Fibroblast of lung (primary cell): ENCODE measurements around the gene OR3A3. TPM values are rescaled to one million over a fixed set of nuclear protein-coding genes. Genes with fewer than 3 reads are reported as not detected.

Experiments
- DNase-seq, 2 donors: peaks; one replicate each; pipeline versions ENCODE4 v3.0.0 to v3.0.0-alpha.2; 2010; ENCODE audit warnings: low read depth in 2 of 2
- H2AFZ ChIP-seq: 2 replicates; pipeline ENCODE4 v1.5.1; 2012; ENCODE audit warnings: low read length, control low read depth, inconsistent platforms
- H3K27ac ChIP-seq: 2 replicates; pipeline ENCODE4 v1.5.1; 2011; ENCODE audit warnings: low read length, control low read depth; ENCODE audit not compliant: insufficient read depth
- H3K27me3 ChIP-seq: 2 replicates; pipeline ENCODE4 v1.5.1; 2011; ENCODE audit warnings: mild to moderate bottlenecking, low read length; ENCODE audit not compliant: control insufficient read depth, insufficient read depth
- H3K36me3 ChIP-seq: 2 replicates; pipeline ENCODE4 v1.5.1; 2011; ENCODE audit warnings: low read length; ENCODE audit not compliant: control insufficient read depth, insufficient read depth
- H3K4me1 ChIP-seq: 2 replicates; pipeline ENCODE4 v1.5.1; 2011; ENCODE audit warnings: low read length; ENCODE audit not compliant: control insufficient read depth, insufficient read depth; ENCODE audit errors: extremely low read depth
- H3K4me2 ChIP-seq: 2 replicates; pipeline ENCODE4 v1.5.1; 2011; ENCODE audit warnings: low read length, control low read depth; ENCODE audit not compliant: insufficient read depth; ENCODE audit errors: extremely low read depth
- H3K4me3 ChIP-seq, 4 experiments: fragments of 200-600 bp in 1 of 4; sonication (generic) in 1 of 4; replicated peaks in 1 of 4; 2 replicates each; pipeline ENCODE4 v1.5.1; 2011 to 2016; ENCODE audit warnings: low read length in 4 of 4, low read depth in 3 of 4, mild to moderate bottlenecking in 3 of 4, control low read depth in 2 of 4, inconsistent platforms in 1 of 4, mixed read lengths in 1 of 4; ENCODE audit not compliant: insufficient read depth in 1 of 4; ENCODE audit errors: control extremely low read depth in 1 of 4
- H3K79me2 ChIP-seq: 2 replicates; pipeline ENCODE4 v1.5.1; 2012; ENCODE audit warnings: mild to moderate bottlenecking, low read length, inconsistent platforms; ENCODE audit not compliant: control insufficient read depth, insufficient read depth
- H3K9ac ChIP-seq: 2 replicates; pipeline ENCODE4 v1.5.1; 2011; ENCODE audit warnings: mild to moderate bottlenecking, low read length, control low read depth; ENCODE audit not compliant: insufficient read depth
- H3K9me3 ChIP-seq: 2 replicates; pipeline ENCODE4 v1.5.1; 2012; ENCODE audit warnings: low read depth, low read length; ENCODE audit not compliant: control insufficient read depth, insufficient read depth
- H4K20me1 ChIP-seq: 2 replicates; pipeline ENCODE4 v1.5.1; 2011; ENCODE audit warnings: low read length; ENCODE audit not compliant: control insufficient read depth, insufficient read depth; ENCODE audit errors: extremely low read depth
- EZH2 ChIP-seq: IDR thresholded peaks from 2 replicates; pipeline ENCODE4 v1.5.1; 2012; ENCODE audit warnings: low read length, control low read depth, mild to moderate bottlenecking; ENCODE audit errors: missing control alignments
- polyA plus RNA-seq, 2 donors: library from polyadenylated mRNA; depleted of rRNA in 1 of 2; stranded (reverse) in 1 of 2; unstranded in 1 of 2; fragments of >200 nt; gene quantifications; 2 replicates each; pipeline ENCODE4 v1.2.1, GENCODE V29; 2011 to 2012; ENCODE audit warnings: missing spikeins in 1 of 2
- total RNA-seq: library from RNA; depleted of rRNA; stranded (reverse); fragments of >200 nt; gene quantifications from 2 replicates; pipeline ENCODE4 v1.2.1, GENCODE V29; 2014
- TF ChIP-seq, protein P1 (sequence below), 2 donors: IDR thresholded peaks in 1 of 2; conservative IDR thresholded peaks in 1 of 2; 1 replicate in 1 of 2; 2 replicates in 1 of 2; pipeline ENCODE4 v1.5.1; 2011 to 2012; ENCODE audit warnings: low read length in 2 of 2, control low read depth in 1 of 2, inconsistent platforms in 1 of 2, low read depth in 1 of 2, mild to moderate bottlenecking in 1 of 2

The OR3A3 gene
- total and polyA plus RNA-seq, 2 donors (not counting 1 experiment from before 2014, with no cell fraction given) = not detected

DNA sequence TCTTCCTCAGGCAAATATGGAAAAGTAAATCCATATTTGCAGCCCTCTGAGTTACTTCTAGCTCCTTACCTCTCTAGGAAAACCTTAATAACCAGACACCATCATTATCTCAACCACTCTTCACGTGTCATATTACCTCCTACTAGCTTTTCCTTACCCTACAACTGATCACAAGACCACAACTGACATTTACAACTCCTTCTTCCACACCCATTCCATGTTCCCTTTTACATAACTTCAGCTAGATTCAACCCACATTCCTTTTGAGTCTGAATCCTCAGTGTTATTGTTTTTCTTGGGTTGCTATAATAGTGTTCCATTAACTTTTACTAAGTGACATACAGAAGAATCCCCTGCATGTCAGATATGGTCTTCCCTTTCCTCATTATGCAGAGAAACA lies 27.2 kb downstream of the OR3A3 start:
- Histone ChIP-seq H3K4me3 (no peak overlapping the region), H3K4me1 (no peaks in the 10 kb centered on the region), H3K27ac (no peak overlapping the region), H3K27me3 (no peaks in the 10 kb centered on the region), H3K9ac (no peak overlapping the region), H4K20me1 (no peaks in the 10 kb centered on the region), H3K36me3 (no peaks in the 10 kb centered on the region), H3K79me2 (no peaks in the 10 kb centered on the region), H3K4me2 (no peak overlapping the region), H2AFZ (no peak overlapping the region), H3K9me3 (no peaks in the 10 kb centered on the region)
- TF ChIP-seq, protein P1, sequence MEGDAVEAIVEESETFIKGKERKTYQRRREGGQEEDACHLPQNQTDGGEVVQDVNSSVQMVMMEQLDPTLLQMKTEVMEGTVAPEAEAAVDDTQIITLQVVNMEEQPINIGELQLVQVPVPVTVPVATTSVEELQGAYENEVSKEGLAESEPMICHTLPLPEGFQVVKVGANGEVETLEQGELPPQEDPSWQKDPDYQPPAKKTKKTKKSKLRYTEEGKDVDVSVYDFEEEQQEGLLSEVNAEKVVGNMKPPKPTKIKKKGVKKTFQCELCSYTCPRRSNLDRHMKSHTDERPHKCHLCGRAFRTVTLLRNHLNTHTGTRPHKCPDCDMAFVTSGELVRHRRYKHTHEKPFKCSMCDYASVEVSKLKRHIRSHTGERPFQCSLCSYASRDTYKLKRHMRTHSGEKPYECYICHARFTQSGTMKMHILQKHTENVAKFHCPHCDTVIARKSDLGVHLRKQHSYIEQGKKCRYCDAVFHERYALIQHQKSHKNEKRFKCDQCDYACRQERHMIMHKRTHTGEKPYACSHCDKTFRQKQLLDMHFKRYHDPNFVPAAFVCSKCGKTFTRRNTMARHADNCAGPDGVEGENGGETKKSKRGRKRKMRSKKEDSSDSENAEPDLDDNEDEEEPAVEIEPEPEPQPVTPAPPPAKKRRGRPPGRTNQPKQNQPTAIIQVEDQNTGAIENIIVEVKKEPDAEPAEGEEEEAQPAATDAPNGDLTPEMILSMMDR (conservative IDR thresholded peaks at IDR 0.05 in 1 of 2, IDR thresholded peaks at IDR 0.05 in 1 of 2; ENCODE audit: low read depth in 1 of 2, low read length in 2 of 2) = no peak
- TF ChIP-seq EZH2 = no peak
- no peak for DNase-seq

DNA sequence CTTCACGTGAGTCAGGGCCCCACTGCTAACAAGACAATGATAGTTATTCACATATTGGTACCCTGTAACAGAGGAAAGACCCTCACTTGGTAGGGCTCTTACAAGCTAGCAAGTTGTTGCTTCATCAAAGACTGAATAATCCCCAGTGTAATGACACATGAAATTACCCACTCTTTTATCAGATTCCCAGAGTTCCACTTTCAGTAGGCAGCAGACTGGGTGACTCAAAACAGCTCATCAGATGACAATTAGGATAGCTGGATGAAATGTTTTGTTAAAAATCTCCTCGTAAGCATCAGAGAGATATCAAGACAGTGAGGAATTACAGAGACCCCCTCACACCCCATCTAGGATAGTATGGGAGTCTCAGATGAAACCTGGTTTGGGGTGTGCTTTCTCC lies 29.3 kb downstream of the OR3A3 start:
- H3K4me2 ChIP-seq = no peak overlapping the region
- H3K27me3 ChIP-seq = no peaks in the 10 kb centered on the region
- no peak for DNase-seq

DNA sequence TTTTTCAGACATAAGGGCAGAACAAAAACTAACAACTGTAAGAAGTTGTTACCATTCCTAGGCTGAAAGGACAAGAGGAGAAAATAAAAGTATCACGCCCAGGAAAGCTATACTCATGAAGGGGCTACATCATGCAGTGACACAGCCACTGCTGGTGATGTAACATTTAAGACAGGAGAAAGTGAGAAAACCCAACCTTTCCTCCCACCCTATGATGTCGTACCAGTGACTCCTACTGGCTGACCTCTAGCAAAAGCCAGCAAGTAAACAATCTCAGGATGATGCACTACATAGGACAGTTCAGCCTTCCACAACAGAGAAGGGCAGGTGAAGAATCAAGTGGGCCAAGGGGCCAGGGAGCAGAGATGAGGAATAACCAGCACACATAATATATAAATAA lies 36.5 kb downstream of the OR3A3 start:
- H3K4me2 ChIP-seq = no peak overlapping the region
- no peak overlapping the region for H3K9ac ChIP-seq
- H4K20me1 ChIP-seq = no peaks in the 10 kb centered on the region
- H3K4me3 ChIP-seq = no peak overlapping the region
- no peaks in the 10 kb centered on the region for H3K27me3 ChIP-seq
- H3K9me3 ChIP-seq = no peaks in the 10 kb centered on the region
- no peaks in the 10 kb centered on the region for H3K36me3 ChIP-seq
- TF ChIP-seq EZH2 = no peak
- TF ChIP-seq, protein P1 (conservative IDR thresholded peaks at IDR 0.05 in 1 of 2, IDR thresholded peaks at IDR 0.05 in 1 of 2; ENCODE audit: low read depth in 1 of 2, low read length in 2 of 2) = no peak
- no peak overlapping the region for H3K27ac ChIP-seq
- H3K4me1 ChIP-seq = no peaks in the 10 kb centered on the region
- H3K79me2 ChIP-seq = no peaks in the 10 kb centered on the region
- DNase-seq = peak in 1 of 2 donors; percentile 1
- no peak overlapping the region for H2AFZ ChIP-seq

More for the DNA sequence above, 29.3 kb downstream of the OR3A3 start:
- H3K36me3 ChIP-seq = no peaks in the 10 kb centered on the region
- H3K4me3 ChIP-seq = no peak overlapping the region
- H3K27ac ChIP-seq = no peak overlapping the region
- no peaks in the 10 kb centered on the region for H3K9me3 ChIP-seq
- TF ChIP-seq EZH2 = no peak
- TF ChIP-seq, protein P1 (conservative IDR thresholded peaks at IDR 0.05 in 1 of 2, IDR thresholded peaks at IDR 0.05 in 1 of 2; ENCODE audit: low read depth in 1 of 2, low read length in 2 of 2) = no peak
- H3K79me2 ChIP-seq = no peaks in the 10 kb centered on the region
- no peak overlapping the region for H3K9ac ChIP-seq
- no peaks in the 10 kb centered on the region for H4K20me1 ChIP-seq
- H3K4me1 ChIP-seq = no peaks in the 10 kb centered on the region
- no peak overlapping the region for H2AFZ ChIP-seq
